Measurements from ENCODE around the gene CD48.

Gene CD48

GRCh38 chr1:160638926-160639325, 72.7 kb downstream of the CD48 start:
- TF ChIP-seq CTCF (IDR thresholded peaks at IDR 0.05), result no peak
- no peak overlapping the region for H3K27ac ChIP-seq
- no peak overlapping the region for H3K4me3 ChIP-seq
- no peak for DNase-seq (ENCODE audit: low spot score)

GRCh38 chr1:160638540-160638857, 73.1 kb downstream of the CD48 start:
- Histone ChIP-seq H3K4me3 (no peak overlapping the region), H3K27ac (no peak overlapping the region)
- DNase-seq (ENCODE audit: low spot score), result no peak
- no peak for TF ChIP-seq CTCF (IDR thresholded peaks at IDR 0.05)

DNA sequence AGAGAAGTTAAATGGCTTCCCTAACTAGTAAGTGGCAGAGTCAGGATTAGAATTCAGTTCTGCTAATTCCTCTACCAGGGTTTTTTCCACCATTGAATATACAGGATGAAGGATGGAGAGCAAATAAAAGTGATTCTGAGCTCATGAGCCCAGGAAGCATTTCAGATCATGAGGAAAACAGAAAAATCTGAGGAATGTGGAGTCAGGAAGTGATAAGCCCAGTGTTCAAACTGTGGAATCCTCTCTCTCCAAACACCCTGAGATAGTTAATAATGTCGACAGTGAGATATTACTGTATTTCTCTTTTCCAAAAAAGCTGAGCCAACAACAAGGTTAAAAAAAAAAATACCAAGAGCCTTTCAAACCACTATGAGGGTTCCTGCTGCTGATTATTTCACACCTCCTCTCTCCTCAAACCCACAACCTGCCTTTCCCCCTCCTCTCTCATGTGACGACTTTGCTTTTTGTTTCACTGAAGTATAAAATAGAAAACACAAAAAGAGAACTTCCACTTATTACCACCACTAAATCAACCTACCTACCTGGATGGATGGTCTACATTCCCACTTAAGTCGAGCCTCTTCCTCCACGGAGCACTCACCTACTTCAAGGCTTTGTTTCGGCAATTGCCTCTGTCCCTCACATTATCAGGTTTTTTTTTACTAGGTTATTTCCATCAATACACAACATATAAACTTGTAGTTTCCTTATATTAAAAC, 73.6 kb downstream of the CD48 start:
- H3K27ac ChIP-seq, result no peak overlapping the region

GRCh38 chr1:160637065-160637464, 74.6 kb downstream of the CD48 start:
- Histone ChIP-seq H3K4me3 (no peak overlapping the region), H3K27ac (no peak overlapping the region)
- TF ChIP-seq CTCF (IDR thresholded peaks at IDR 0.05), result no peak
- no peak for DNase-seq (ENCODE audit: low spot score)

More for the DNA sequence above, 73.6 kb downstream of the CD48 start:
- no peak for TF ChIP-seq CTCF (IDR thresholded peaks at IDR 0.05)
- no peak for DNase-seq (ENCODE audit: low spot score)
- no peak overlapping the region for H3K4me3 ChIP-seq

- no peak for TF ChIP-seq CTCF (IDR thresholded peaks at IDR 0.05)
- no peak for DNase-seq (ENCODE audit: low spot score)
- Histone ChIP-seq H3K27ac (no peak overlapping the region), H3K4me3 (no peak overlapping the region)
These were observed 75.1 kb downstream of the CD48 start for GRCh38 chr1:160636547-160636946.

- no peak for DNase-seq (ENCODE audit: low spot score)
- no peak overlapping the region for H3K4me3 ChIP-seq
- no peak overlapping the region for H3K27ac ChIP-seq
- TF ChIP-seq CTCF (IDR thresholded peaks at IDR 0.05), result no peak
These were observed 75.5 kb downstream of the CD48 start for GRCh38 chr1:160636076-160636475.
